CMK (cell line): Measurements from ENCODE around the gene PARVA.

Source experiments
- DNase-seq: peaks from one replicate; pipeline ENCODE4 v3.0.0-alpha.2; 2010; ENCODE audit warnings: low read depth

The PARVA gene

DNA sequence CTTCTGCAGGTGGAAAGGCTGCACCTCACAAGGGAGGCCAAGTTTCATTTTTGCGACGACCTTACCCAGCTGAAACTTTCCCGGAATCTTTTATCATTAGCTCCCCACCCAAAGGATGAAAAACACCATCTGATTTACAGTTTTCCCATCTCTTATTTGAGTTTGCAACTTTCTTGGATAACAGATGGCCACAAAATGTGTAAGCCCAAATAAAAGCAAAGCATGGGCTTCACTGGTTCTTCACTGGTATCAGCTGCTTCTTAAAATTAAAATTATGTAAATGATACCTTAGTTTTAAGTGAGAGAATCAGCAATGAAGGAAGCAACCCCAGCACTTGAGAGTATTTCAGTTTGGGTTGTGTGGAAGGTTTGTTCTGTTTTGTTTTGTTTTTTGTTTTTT, 55.8 kb downstream of the PARVA start:
- DNase-seq, result no peak

DNA sequence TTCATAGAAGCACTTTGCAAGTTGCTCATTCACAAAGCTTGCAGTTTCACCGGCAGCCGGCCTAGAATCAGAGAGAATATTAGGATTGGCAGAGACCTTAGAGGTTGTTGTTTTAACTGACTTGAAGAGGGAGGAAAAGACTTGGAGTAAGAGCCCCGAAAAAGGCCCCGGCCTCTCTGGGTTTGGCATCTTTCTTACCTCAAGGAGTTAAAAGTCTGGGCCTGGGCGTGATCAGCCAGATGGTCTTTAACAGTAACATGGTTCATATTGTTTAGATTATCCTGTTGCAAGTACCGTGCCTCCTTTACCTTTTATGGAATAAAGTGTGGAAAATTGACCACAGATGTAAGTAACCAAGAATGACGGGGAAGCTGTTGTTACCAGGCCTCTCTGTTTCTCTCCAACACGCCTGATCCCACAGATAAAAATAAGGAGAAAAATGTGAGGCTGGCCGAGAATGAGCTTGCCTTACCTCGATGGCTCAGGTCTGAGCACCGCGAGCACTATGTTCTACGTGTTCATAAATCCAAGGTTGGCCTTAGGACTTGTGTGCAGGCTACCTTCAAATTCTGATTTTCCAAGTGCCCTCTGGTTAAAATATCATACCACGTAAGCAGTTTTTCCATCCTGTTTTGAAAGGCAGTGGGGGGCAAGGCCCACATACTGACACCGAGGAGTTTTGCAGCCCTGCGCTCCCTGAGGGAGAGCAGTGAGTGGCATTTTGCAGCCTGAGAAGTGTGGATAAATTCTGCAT, 56.4 kb downstream of the PARVA start:
- DNase-seq, result no peak

GRCh38 chr11:12434325-12434654, 56.9 kb downstream of the PARVA start:
- no peak for DNase-seq

DNA sequence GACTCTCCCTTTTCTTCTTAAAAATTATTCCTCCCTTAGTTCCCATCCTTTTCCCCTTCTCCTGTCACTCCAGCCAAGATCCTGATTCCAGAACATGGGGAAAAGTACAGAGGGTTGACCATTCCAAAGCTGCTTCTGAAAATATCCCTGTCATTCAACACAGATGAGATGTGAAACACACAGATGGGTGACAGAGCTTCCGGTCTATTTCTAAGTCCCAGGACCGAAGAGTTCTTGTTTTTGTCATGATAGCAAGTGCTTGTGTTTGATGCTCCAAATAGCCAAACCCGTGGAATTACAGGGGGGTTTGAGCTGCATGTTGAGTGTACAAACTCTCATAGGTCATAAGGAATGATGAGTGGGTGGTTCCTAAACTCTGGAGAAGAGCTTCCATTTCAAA, 57.9 kb downstream of the PARVA start:
- DNase-seq, result no peak

DNA sequence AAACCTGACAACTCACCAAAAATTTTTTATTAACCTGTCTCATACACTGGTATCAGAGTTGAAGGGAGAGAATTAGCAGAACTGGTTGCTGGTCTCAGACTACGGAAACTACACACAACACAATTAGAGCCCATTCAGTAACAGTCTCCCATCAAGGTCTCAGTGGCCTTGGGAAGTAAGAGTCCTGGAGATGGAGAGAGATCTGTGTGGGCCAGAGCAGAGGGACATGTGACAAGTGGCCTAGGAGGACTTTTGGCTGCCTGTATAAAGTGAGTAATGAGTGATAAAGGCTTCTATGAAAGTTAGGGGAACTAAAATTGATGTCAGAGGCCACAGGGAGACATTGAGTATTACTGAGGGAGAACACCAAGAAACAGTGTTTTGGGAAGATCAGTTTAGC, 58.9 kb downstream of the PARVA start:
- no peak for DNase-seq

DNA sequence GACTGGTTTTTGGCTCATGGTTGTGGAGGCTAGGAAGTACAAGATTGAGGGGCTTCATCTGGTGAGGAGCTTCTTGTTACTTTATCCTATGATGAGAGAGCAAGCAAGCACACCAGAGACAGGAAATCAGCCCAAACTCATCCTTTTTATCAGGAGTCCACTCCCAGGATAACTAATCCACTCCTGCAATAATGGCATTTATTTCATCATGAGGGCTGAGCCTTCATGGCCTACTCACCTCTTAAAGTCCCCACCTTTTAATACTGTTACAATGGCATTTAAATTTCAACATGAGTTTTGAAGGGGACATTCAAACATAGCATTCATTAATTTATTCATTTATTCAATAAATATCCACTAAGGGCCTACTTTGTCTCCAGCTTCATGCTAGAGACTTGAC, 60.9 kb downstream of the PARVA start:
- DNase-seq, result no peak

- no peak for DNase-seq
Measured at GRCh38 chr11:12439615-12440014, 62.2 kb downstream of the PARVA start.

- DNase-seq, result no peak
Measured at GRCh38 chr11:12440565-12440964, 63.2 kb downstream of the PARVA start.

DNA sequence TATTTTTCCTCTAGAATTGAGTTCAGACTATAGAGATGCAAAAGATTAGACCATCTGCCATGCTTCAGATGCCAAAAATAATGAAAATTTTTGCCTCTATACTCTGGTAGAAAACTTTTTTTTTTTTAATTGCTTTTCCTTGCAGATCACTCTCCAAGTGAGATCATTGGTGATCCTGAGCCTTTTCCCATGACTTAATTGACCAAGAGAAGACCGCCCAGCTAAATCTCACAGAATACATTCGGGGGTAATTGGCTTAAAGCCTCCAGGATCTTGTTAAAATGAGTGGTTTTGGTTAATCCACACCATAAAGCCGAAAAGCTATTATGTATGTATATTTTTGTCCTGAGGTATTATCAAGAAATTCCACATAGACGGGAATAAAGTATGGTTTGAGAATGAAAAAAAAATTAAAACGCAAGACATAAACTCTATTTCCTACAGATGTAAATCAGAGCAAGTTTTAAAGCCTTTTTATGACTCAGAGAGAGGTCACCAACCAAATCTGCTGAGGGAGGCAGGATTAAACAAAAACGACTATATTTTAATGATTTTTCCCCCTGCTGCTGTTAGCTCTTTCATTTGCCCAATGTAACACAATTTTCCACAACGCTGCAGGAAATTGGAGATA, 64.0 kb downstream of the PARVA start:
- no peak for DNase-seq

DNA sequence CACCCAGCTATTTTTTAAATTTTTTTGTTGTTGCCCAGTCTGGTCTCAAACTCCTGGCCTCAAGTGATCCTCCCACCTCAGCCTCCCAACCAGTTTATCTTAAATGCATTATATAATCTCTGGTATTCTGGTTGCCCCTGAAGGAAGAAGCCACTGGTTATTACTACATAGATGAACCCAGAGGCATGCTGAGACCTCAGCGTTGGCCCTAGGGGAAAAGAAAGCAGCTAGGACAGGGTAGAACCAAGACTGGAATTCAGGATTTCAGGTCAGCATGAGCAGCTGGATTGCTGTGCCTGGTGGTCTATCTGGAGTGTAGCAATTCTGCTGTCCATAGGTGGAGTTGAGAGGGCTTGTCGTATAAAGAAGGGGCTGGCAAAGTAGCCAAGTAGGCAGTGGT, 67.2 kb downstream of the PARVA start:
- no peak for DNase-seq

GRCh38 chr11:12445001-12445400, 67.6 kb downstream of the PARVA start:
- DNase-seq, result no peak

DNA sequence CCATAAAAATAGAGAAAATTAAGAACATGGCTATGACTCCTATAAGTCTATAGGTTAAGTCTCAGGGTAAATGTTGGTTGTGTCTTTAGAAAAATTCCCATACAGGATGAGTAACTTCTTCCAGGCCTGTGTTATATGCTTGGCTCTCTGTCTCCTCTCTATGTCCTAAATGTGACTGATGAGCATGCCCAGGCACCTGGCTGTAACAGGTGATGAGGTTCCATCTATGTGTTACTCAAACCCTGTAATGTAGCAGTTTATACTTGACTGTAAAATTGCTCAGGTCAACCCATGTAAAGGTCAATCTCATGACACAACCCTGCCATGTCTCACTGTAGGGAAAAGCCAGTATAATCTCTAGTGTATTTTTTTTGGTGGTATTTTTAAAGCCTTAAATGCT, 69.5 kb downstream of the PARVA start:
- no peak for DNase-seq

GRCh38 chr11:12448131-12448939, 71.0 kb downstream of the PARVA start:
- DNase-seq, result no peak

GRCh38 chr11:12449961-12450715, 72.8 kb downstream of the PARVA start:
- DNase-seq, result no peak

- DNase-seq, result no peak
Measured at GRCh38 chr11:12451179-12451814, 73.9 kb downstream of the PARVA start.

DNA sequence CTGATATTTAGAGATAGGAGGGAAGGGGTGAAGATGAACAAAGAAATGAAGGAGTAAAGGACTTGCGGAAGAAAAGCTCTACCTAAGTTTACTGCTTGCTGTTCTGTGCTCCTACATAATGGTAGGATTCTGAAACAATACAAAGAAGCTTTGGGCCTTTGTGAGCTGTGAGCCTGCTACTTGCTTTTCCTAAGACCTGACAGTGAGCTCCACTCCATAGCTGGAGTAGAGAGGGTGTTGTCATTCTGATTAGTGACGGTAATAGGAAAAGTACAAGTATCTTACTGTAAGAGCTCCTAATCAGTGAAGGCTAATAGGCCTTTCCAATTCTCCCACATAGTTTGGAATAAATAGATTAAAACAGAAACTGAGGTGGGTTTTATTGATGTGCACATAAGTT, 75.9 kb downstream of the PARVA start:
- no peak for DNase-seq

DNA sequence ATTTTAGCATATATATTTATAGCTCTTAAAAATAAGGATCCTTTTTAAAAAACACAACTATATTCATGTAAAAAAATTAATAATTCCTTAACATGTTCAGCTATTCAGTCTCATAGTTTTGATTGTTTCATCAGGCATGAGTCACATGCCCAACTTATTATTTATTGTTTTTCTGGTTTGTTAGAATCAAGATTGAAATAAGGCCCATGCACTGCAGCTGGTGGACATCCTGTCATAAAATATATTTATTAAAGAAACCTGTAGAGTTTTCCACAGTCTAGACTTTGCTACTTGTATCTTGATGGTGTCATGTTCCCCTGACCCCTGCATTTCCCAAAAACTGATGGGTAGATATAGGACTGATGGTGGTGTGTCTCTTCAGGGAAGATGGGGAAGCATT, 77.4 kb downstream of the PARVA start:
- no peak for DNase-seq

- no peak for DNase-seq
Measured at GRCh38 chr11:12455938-12456337, 78.6 kb downstream of the PARVA start.

GRCh38 chr11:12456651-12457579, 79.5 kb downstream of the PARVA start:
- no peak for DNase-seq

DNA sequence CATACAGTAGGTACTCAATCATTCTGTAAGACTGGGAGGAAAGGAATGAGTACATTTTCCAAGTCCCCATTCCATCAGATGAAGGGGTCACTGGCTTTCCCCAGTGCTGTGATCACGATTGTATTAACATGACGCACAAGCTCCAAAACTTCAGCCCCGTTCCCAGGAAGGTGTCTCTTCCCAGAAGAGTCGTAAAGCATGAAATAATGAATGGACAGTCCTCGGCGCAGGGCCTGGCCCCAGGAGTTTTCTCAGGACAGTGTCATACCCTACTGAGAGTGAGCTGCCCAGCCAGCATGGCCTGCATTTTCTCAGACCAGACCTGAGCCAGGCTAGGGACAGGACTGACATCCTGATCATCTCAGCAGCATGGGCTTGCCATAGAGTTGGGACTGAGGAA, 80.7 kb downstream of the PARVA start:
- DNase-seq, result no peak

- DNase-seq, result no peak
Measured at GRCh38 chr11:12459374-12459773, 82.0 kb downstream of the PARVA start.
